GM23338 (cell line): ENCODE data around the gene LILRA1. TPM values are rescaled to one million over a fixed set of nuclear protein-coding genes. Genes with fewer than 3 reads are reported as not detected.
"Not testable (repeated sequence)": the region's sequence is repeated elsewhere in the genome, so short reads cannot be mapped to it uniquely, and the experiment has no call there.

Source experiments
- ATAC-seq: fragments of 200-7000 bp; cut with Tn5 transposase; 3 replicates; pipeline ENCODE4 v1.9.1; 2020
- DNase-seq: peaks from one replicate; pipeline ENCODE4 v3.0.0-alpha.2; 2015; ENCODE audit warnings: low spot score
- H2AFZ ChIP-seq: fragments of 200-600 bp; sonication (generic); 2 replicates; pipeline ENCODE4 v1.8.0; 2016; ENCODE audit warnings: antibody characterized with exemption, mild to moderate bottlenecking, moderate library complexity
- H3F3A ChIP-seq: fragments of 200-600 bp; sonication (generic); replicated peaks from 2 replicates; pipeline ENCODE4 v1.8.0; 2017; ENCODE audit warnings: antibody characterized with exemption, mixed run types, low read depth
- H3K27ac ChIP-seq: fragments of 200-600 bp; sonication (generic); 2 replicates; pipeline ENCODE4 v1.6.1; 2016; ENCODE audit warnings: low read depth
- H3K27me3 ChIP-seq: fragments of 200-600 bp; sonication (generic); 2 replicates; pipeline ENCODE4 v1.8.0; 2016; ENCODE audit warnings: mild to moderate bottlenecking, mixed run types, moderate library complexity; ENCODE audit not compliant: insufficient read depth
- H3K36me3 ChIP-seq: fragments of 200-600 bp; sonication (generic); 2 replicates; pipeline ENCODE4 v1.8.0; 2016; ENCODE audit warnings: mild to moderate bottlenecking; ENCODE audit not compliant: insufficient read depth
- H3K4me1 ChIP-seq: fragments of 200-600 bp; sonication (generic); 2 replicates; pipeline ENCODE4 v1.8.0; 2016; ENCODE audit warnings: mild to moderate bottlenecking, moderate library complexity; ENCODE audit not compliant: insufficient read depth
- H3K4me2 ChIP-seq: fragments of 200-600 bp; sonication (generic); 2 replicates; pipeline ENCODE4 v1.7.1; 2017; ENCODE audit warnings: mixed run types
- H3K4me3 ChIP-seq: fragments of 200-600 bp; sonication (generic); 2 replicates; pipeline ENCODE4 v1.6.1; 2016; ENCODE audit warnings: mixed run types
- H3K79me2 ChIP-seq: fragments of 200-600 bp; sonication (generic); replicated peaks from 2 replicates; pipeline ENCODE4 v1.8.0; 2017; ENCODE audit warnings: mild to moderate bottlenecking; ENCODE audit not compliant: insufficient read depth
- H3K9me2 ChIP-seq: fragments of 200-600 bp; sonication (generic); 2 replicates; pipeline ENCODE4 v1.8.0; 2017; ENCODE audit not compliant: insufficient read depth
- H4K20me1 ChIP-seq: fragments of 200-600 bp; sonication (generic); replicated peaks from 2 replicates; pipeline ENCODE4 v1.8.0; 2017; ENCODE audit warnings: mild to moderate bottlenecking; ENCODE audit not compliant: insufficient read depth
- H3K27ac Mint-ChIP-seq: 2 replicates; pipeline ENCODE4 v1.8.0; 2020; ENCODE audit warnings: inconsistent platforms, mild to moderate bottlenecking, moderate library complexity, mixed read lengths
- H3K27me3 Mint-ChIP-seq: 3 replicates; pipeline ENCODE4 v1.8.0; 2022; ENCODE audit warnings: low read depth, mild to moderate bottlenecking, moderate library complexity, mixed read lengths, inconsistent platforms; ENCODE audit not compliant: insufficient read depth, poor library complexity
- H3K36me3 Mint-ChIP-seq: 3 replicates; pipeline ENCODE4 v1.8.0; 2021; ENCODE audit warnings: low read depth, mild to moderate bottlenecking, inconsistent platforms, moderate library complexity, mixed read lengths
- H3K4me1 Mint-ChIP-seq: 3 replicates; pipeline ENCODE4 v1.8.0; 2020; ENCODE audit warnings: mild to moderate bottlenecking, inconsistent platforms, mixed read lengths
- H3K4me3 Mint-ChIP-seq: 3 replicates; pipeline ENCODE4 v1.8.0; 2021; ENCODE audit warnings: moderate library complexity, mild to moderate bottlenecking, inconsistent platforms, mixed read lengths
- H3K9me3 Mint-ChIP-seq: 3 replicates; pipeline ENCODE4 v1.8.0; 2020; ENCODE audit warnings: moderate library complexity, mild to moderate bottlenecking, inconsistent platforms, mixed read lengths
- ZNF462 ChIP-seq: fragments of 250-450 bp; sonication (Bioruptor Pico); IDR thresholded peaks from 2 replicates; pipeline ENCODE4 v1.5.0; 2020; ENCODE audit warnings: mild to moderate bottlenecking, moderate library complexity
- polyA plus RNA-seq: library from polyadenylated mRNA; unstranded; fragments of >200 nt; fragmentation: Nextera tagmentation; extraction: Ambion mirVana; gene quantifications from 2 replicates; pipeline ENCODE4 v1.2.1, GENCODE V29; 2016
- total RNA-seq: library from RNA; depleted of rRNA; stranded (reverse); fragments of >200 nt; shearing (Covaris generic); gene quantifications from 2 replicates; pipeline ENCODE4 v1.2.3, GENCODE V29; 2014

Gene LILRA1
- total and polyA plus RNA-seq, 2 experiments from 2014 or later: not detected

- TF ChIP-seq ZNF462 (CRISPR knock-in tag): no peak
Measured at GRCh38 chr19:54622431-54622830, 29.0 kb downstream of the LILRA1 start (continued).

- not testable (repeated sequence) for H3K27ac Mint-ChIP-seq
- Mint-ChIP-seq H3K9me3 (peaks cover 89% of the 10 kb centered on the region), H3K36me3 (peaks cover 45% of the 10 kb centered on the region)
Measured at GRCh38 chr19:54624234-54624633, 30.8 kb downstream of the LILRA1 start.

GRCh38 chr19:54624934-54625730 is 31.7 kb downstream of the LILRA1 start:
- not testable (repeated sequence) for H2AFZ ChIP-seq, ATAC-seq, H3K4me3 Mint-ChIP-seq, H4K20me1 ChIP-seq, H3K36me3 ChIP-seq, H3K27ac ChIP-seq, H3K9me2 ChIP-seq, H3K79me2 ChIP-seq, DNase-seq, H3K4me2 ChIP-seq, H3K27ac Mint-ChIP-seq, H3K27me3 Mint-ChIP-seq, H3K27me3 ChIP-seq, H3K4me3 ChIP-seq, H3F3A ChIP-seq, H3K4me1 Mint-ChIP-seq, H3K4me1 ChIP-seq
- H3K9me3 Mint-ChIP-seq: peaks cover 90% of the 10 kb centered on the region
- peaks cover 48% of the 10 kb centered on the region for H3K36me3 Mint-ChIP-seq

More at GRCh38 chr19:54624234-54624633, 30.8 kb downstream of the LILRA1 start:
- H4K20me1 ChIP-seq, DNase-seq, H3K27me3 Mint-ChIP-seq, H3K4me3 Mint-ChIP-seq, H3K36me3 ChIP-seq, H3K4me1 ChIP-seq, H3K27me3 ChIP-seq, ATAC-seq, H3K27ac ChIP-seq, H3K4me3 ChIP-seq, H3K4me1 Mint-ChIP-seq, H3F3A ChIP-seq, H3K9me2 ChIP-seq, H3K79me2 ChIP-seq, H2AFZ ChIP-seq, H3K4me2 ChIP-seq: not testable (repeated sequence)
